GM12801 (cell line): ENCODE results near the gene NEGR1.

ENCODE experiments used
- CTCF ChIP-seq: IDR thresholded peaks from one replicate; pipeline ENCODE4 v1.5.1; 2011; ENCODE audit warnings: control low read depth; ENCODE audit not compliant: insufficient read length; ENCODE audit errors: extremely low read depth

Gene NEGR1

GRCh38 chr1:71509051-71509595 lies 773.2 kb downstream of the NEGR1 start:
- TF ChIP-seq CTCF: no peak

GRCh38 chr1:71502006-71502405 lies 780.3 kb downstream of the NEGR1 start:
- no peak for TF ChIP-seq CTCF

- no peak for TF ChIP-seq CTCF
Observed at GRCh38 chr1:71498542-71498941, 783.8 kb downstream of the NEGR1 start.

GRCh38 chr1:71494163-71494562 lies 788.2 kb downstream of the NEGR1 start:
- no peak for TF ChIP-seq CTCF

- no peak for TF ChIP-seq CTCF
Observed at GRCh38 chr1:71492298-71493041, 789.9 kb downstream of the NEGR1 start.

GRCh38 chr1:71490432-71490831 lies 791.9 kb downstream of the NEGR1 start:
- no peak for TF ChIP-seq CTCF

- no peak for TF ChIP-seq CTCF
Observed at GRCh38 chr1:71488555-71489252, 793.6 kb downstream of the NEGR1 start.
